Smooth muscle cell (in vitro differentiated cells): ENCODE measurements around the gene NOL12. TPM values are rescaled to one million over a fixed set of nuclear protein-coding genes. Genes with fewer than 3 reads are reported as not detected.

Source experiments
- DNase-seq: peaks from one replicate; lab custom pipeline; 2025; ENCODE audit not compliant: unreplicated experiment; lab: John Stamatoyannopoulos, UW
- H2AFZ ChIP-seq: fragments of 200-600 bp; sonication (generic); 2 replicates; pipeline ENCODE4 v1.6.0; 2016; ENCODE audit warnings: antibody characterized with exemption, low read depth, mild to moderate bottlenecking
- H3F3A ChIP-seq: fragments of 200-600 bp; sonication (generic); 2 replicates; pipeline ENCODE4 v1.6.0; 2017; ENCODE audit warnings: antibody characterized with exemption, low read depth
- H3K27ac ChIP-seq: fragments of 200-600 bp; sonication (generic); 2 replicates; pipeline ENCODE4 v1.5.1; 2016; ENCODE audit warnings: low read depth, mild to moderate bottlenecking
- H3K27me3 ChIP-seq: fragments of 200-600 bp; sonication (generic); 2 replicates; pipeline ENCODE4 v1.6.1; 2016; ENCODE audit warnings: low read depth, mild to moderate bottlenecking
- H3K36me3 ChIP-seq: fragments of 200-600 bp; sonication (generic); 2 replicates; pipeline ENCODE4 v1.5.1; 2016; ENCODE audit warnings: low read depth
- H3K4me1 ChIP-seq: fragments of 200-600 bp; sonication (generic); 2 replicates; pipeline ENCODE4 v1.5.1; 2016; ENCODE audit warnings: low read depth
- H3K4me2 ChIP-seq: fragments of 200-600 bp; sonication (generic); 2 replicates; pipeline ENCODE4 v1.6.0; 2016; ENCODE audit warnings: mild to moderate bottlenecking
- H3K4me3 ChIP-seq: fragments of 200-600 bp; sonication (generic); 2 replicates; pipeline ENCODE4 v1.5.1; 2016; ENCODE audit warnings: mild to moderate bottlenecking
- H3K79me2 ChIP-seq: fragments of 200-600 bp; sonication (generic); 2 replicates; pipeline ENCODE4 v1.6.0; 2016; ENCODE audit warnings: low read depth, mild to moderate bottlenecking
- H3K9ac ChIP-seq: fragments of 200-600 bp; sonication (generic); 2 replicates; pipeline ENCODE4 v1.6.0; 2016; ENCODE audit warnings: low read depth
- H3K9me3 ChIP-seq: fragments of 200-600 bp; sonication (generic); replicated peaks from 2 replicates; pipeline ENCODE4 v1.5.1; 2016; ENCODE audit warnings: low read depth
- H4K20me1 ChIP-seq: fragments of 200-600 bp; sonication (generic); 2 replicates; pipeline ENCODE4 v1.6.0; 2016; ENCODE audit warnings: low read depth
- CTCF ChIP-seq: fragments of 200-600 bp; sonication (generic); IDR thresholded peaks from 2 replicates; pipeline ENCODE4 v1.5.1; 2017; ENCODE audit warnings: borderline replicate concordance, mild to moderate bottlenecking, antibody characterized with exemption; ENCODE audit not compliant: insufficient read depth, poor library complexity, severe bottlenecking
- WGBS: methylation state at CpG from one replicate; pipeline ENCODE4 v1.1.7; 2016; ENCODE audit warnings: low lambda C conversion rate; 5-methylcytosine and 5-hydroxymethylcytosine counted together
- polyA plus RNA-seq: library from polyadenylated mRNA; unstranded; fragments of >200 nt; fragmentation: Nextera tagmentation; extraction: Ambion mirVana; gene quantifications from 2 replicates; pipeline ENCODE4 v1.2.1, GENCODE V29; 2016
- total RNA-seq: library from RNA; depleted of rRNA; stranded (reverse); fragments of >200 nt; gene quantifications from 2 replicates; pipeline ENCODE4 v1.2.3, GENCODE V29; 2014

Gene NOL12
- total and polyA plus RNA-seq, 2 experiments from 2014 or later: 13.2 to 31.0 TPM

DNA sequence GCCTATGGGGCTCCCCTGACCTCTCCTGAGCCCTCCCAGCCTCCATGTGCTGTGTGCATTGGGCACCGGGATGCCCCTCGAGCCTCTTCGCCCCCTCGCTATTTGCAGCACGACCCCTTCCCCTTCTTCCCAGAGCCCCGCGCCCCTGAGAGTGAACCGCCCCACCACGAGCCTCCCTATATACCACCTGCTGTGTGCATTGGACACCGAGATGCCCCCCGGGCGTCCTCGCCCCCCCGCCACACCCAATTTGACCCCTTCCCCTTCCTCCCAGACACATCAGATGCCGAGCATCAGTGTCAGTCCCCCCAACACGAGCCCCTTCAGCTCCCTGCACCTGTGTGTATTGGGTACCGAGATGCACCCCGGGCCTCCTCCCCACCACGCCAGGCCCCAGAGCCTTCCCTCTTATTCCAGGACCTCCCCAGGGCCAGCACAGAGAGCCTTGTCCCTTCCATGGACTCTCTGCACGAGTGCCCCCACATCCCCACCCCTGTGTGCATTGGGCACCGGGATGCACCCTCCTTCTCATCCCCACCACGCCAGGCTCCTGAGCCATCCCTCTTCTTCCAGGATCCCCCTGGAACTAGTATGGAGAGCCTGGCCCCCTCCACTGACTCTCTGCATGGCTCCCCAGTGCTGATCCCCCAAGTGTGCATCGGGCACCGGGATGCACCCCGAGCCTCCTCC is 39.6 kb downstream of the NOL12 start:
- Histone ChIP-seq H3K4me1 (no peaks in the 10 kb centered on the region), H3K4me2 (no peak overlapping the region), H2AFZ (no peak overlapping the region), H3K4me3 (no peak overlapping the region), H4K20me1 (peaks cover under 1% of the 10 kb centered on the region), H3K9ac (no peak overlapping the region), H3K9me3 (no peaks in the 10 kb centered on the region), H3K36me3 (no peaks in the 10 kb centered on the region), H3K79me2 (no peaks in the 10 kb centered on the region), H3K27me3 (no peaks in the 10 kb centered on the region), H3F3A (no peaks in the 10 kb centered on the region), H3K27ac (no peak overlapping the region)
- no peak for DNase-seq
- TF ChIP-seq CTCF: no peak
- WGBS: 97% methylated on average over 18 of the region's 25 CpGs

GRCh38 chr22:37726241-37726887 is 40.2 kb downstream of the NOL12 start:
- Histone ChIP-seq H3K36me3 (no peaks in the 10 kb centered on the region), H3K79me2 (no peaks in the 10 kb centered on the region), H4K20me1 (no peaks in the 10 kb centered on the region), H3F3A (no peaks in the 10 kb centered on the region), H3K9ac (no peak overlapping the region), H3K4me3 (no peak overlapping the region), H3K9me3 (no peaks in the 10 kb centered on the region), H2AFZ (no peak overlapping the region), H3K27me3 (no peaks in the 10 kb centered on the region), H3K27ac (no peak overlapping the region), H3K4me1 (no peaks in the 10 kb centered on the region), H3K4me2 (no peak overlapping the region)
- 94% methylated on average over 20 of the region's 20 CpGs for WGBS
- DNase-seq: no peak
- no peak for TF ChIP-seq CTCF

- TF ChIP-seq CTCF: no peak
- no peak overlapping the region for H3K4me3 ChIP-seq
- H3K4me2 ChIP-seq: no peak overlapping the region
- H3K9ac ChIP-seq: no peak overlapping the region
- DNase-seq: no peak
- H3K27me3 ChIP-seq: no peaks in the 10 kb centered on the region
- no peaks in the 10 kb centered on the region for H3K79me2 ChIP-seq
- H3K4me1 ChIP-seq: no peaks in the 10 kb centered on the region
- H2AFZ ChIP-seq: no peak overlapping the region
- no peaks in the 10 kb centered on the region for H4K20me1 ChIP-seq
- H3K27ac ChIP-seq: no peak overlapping the region
- no peaks in the 10 kb centered on the region for H3K36me3 ChIP-seq
- H3F3A ChIP-seq: no peaks in the 10 kb centered on the region
- whole genome bisulfite sequencing: 100% methylated on average over 1 of the region's 1 CpG
- H3K9me3 ChIP-seq: no peaks in the 10 kb centered on the region
Observed at GRCh38 chr22:37728620-37729019, 42.5 kb downstream of the NOL12 start.
